BE2C (cell line): ENCODE measurements around the gene TEX22.

Source experiments
- DNase-seq: peaks from one replicate; pipeline ENCODE4 v3.0.0-alpha.2; 2020
- H3K27me3 ChIP-seq: fragments of 250-450 bp; sonication (Bioruptor Pico); 2 replicates; pipeline ENCODE4 v1.5.1; 2020; ENCODE audit warnings: mild to moderate bottlenecking
- H3K36me3 ChIP-seq: fragments of 250-450 bp; sonication (Bioruptor Pico); 2 replicates; pipeline ENCODE4 v1.5.1; 2020; ENCODE audit warnings: mild to moderate bottlenecking
- H3K4me1 ChIP-seq: fragments of 250-450 bp; sonication (Bioruptor Pico); 2 replicates; pipeline ENCODE4 v1.5.1; 2020
- H3K4me3 ChIP-seq: 2 replicates; pipeline ENCODE4 v1.5.1; 2011; ENCODE audit warnings: low read depth, low read length
- H3K9me3 ChIP-seq: fragments of 250-450 bp; sonication (Bioruptor Pico); 2 replicates; pipeline ENCODE4 v1.5.1; 2020
- CTCF ChIP-seq: IDR thresholded peaks from 2 replicates; pipeline ENCODE4 v1.5.1; 2012; ENCODE audit warnings: mild to moderate bottlenecking, low read depth, low read length

The TEX22 gene

GRCh38 chr14:105430042-105430441 lies 31.7 kb downstream of the TEX22 start:
- no peak overlapping the region for H3K4me3 ChIP-seq
- TF ChIP-seq CTCF: no peak
- peaks cover 51% of the 10 kb centered on the region for H3K36me3 ChIP-seq

GRCh38 chr14:105430565-105430964 lies 32.2 kb downstream of the TEX22 start:
- DNase-seq: no peak
- no peak for TF ChIP-seq CTCF

More at GRCh38 chr14:105430042-105430441, 31.7 kb downstream of the TEX22 start:
- no peaks in the 10 kb centered on the region for H3K9me3 ChIP-seq
- no peaks in the 10 kb centered on the region for H3K27me3 ChIP-seq
- no peak for DNase-seq
- no peaks in the 10 kb centered on the region for H3K4me1 ChIP-seq

GRCh38 chr14:105431256-105431655 lies 32.9 kb downstream of the TEX22 start:
- no peak for DNase-seq
- H3K4me1 ChIP-seq: no peaks in the 10 kb centered on the region
- no peaks in the 10 kb centered on the region for H3K27me3 ChIP-seq
- peaks cover 54% of the 10 kb centered on the region for H3K36me3 ChIP-seq
- H3K9me3 ChIP-seq: no peaks in the 10 kb centered on the region
- TF ChIP-seq CTCF: no peak
- no peak overlapping the region for H3K4me3 ChIP-seq

More at GRCh38 chr14:105430565-105430964, 32.2 kb downstream of the TEX22 start:
- H3K9me3 ChIP-seq: no peaks in the 10 kb centered on the region
- H3K4me3 ChIP-seq: no peak overlapping the region
- H3K4me1 ChIP-seq: no peaks in the 10 kb centered on the region
- peaks cover 50% of the 10 kb centered on the region for H3K36me3 ChIP-seq
- no peaks in the 10 kb centered on the region for H3K27me3 ChIP-seq

- peaks cover 48% of the 10 kb centered on the region for H3K36me3 ChIP-seq
- no peak for TF ChIP-seq CTCF
Observed at GRCh38 chr14:105432657-105433056, 34.3 kb downstream of the TEX22 start.

GRCh38 chr14:105433161-105433605 lies 34.8 kb downstream of the TEX22 start:
- Histone ChIP-seq H3K27me3 (no peaks in the 10 kb centered on the region), H3K4me1 (no peaks in the 10 kb centered on the region), H3K4me3 (no peak overlapping the region), H3K36me3 (peaks cover 49% of the 10 kb centered on the region), H3K9me3 (no peaks in the 10 kb centered on the region)
- TF ChIP-seq CTCF: no peak
- no peak for DNase-seq

More at GRCh38 chr14:105432657-105433056, 34.3 kb downstream of the TEX22 start:
- Histone ChIP-seq H3K4me1 (no peaks in the 10 kb centered on the region), H3K4me3 (no peak overlapping the region), H3K9me3 (no peaks in the 10 kb centered on the region), H3K27me3 (no peaks in the 10 kb centered on the region)
- no peak for DNase-seq

- no peak for DNase-seq
- no peaks in the 10 kb centered on the region for H3K27me3 ChIP-seq
- no peak overlapping the region for H3K4me3 ChIP-seq
- no peaks in the 10 kb centered on the region for H3K9me3 ChIP-seq
- H3K36me3 ChIP-seq: peaks cover 57% of the 10 kb centered on the region
- TF ChIP-seq CTCF: no peak
- no peaks in the 10 kb centered on the region for H3K4me1 ChIP-seq
Observed at GRCh38 chr14:105436402-105436801, 38.1 kb downstream of the TEX22 start.
